K562 (cell line): ENCODE measurements around the gene NAPA. TPM values are rescaled to one million over a fixed set of nuclear protein-coding genes. Genes with fewer than 3 reads are reported as not detected.

Experiments
- CHD7 ChIP-seq: fragments of 200-600 bp; sonication (generic); IDR thresholded peaks from one replicate; pipeline ENCODE4 v1.6.1; 2012; ENCODE audit warnings: mild to moderate bottlenecking, low read depth, low read length, inconsistent platforms
- CXXC5 ChIP-seq: fragments of 250-450 bp; sonication (Bioruptor Pico); IDR thresholded peaks from 2 replicates; pipeline ENCODE4 v1.8.0; 2022; ENCODE audit warnings: inconsistent platforms, mild to moderate bottlenecking, moderate library complexity
- ETS1 ChIP-seq: conservative IDR thresholded peaks from 2 replicates; pipeline ENCODE4 v1.6.1; 2011; ENCODE audit warnings: low read depth, mild to moderate bottlenecking, low read length; ENCODE audit not compliant: control insufficient read depth
- PKNOX1 ChIP-seq: fragments of 450-650 bp; IDR thresholded peaks from 2 replicates; pipeline ENCODE4 v1.6.1; 2016
- XRCC3 ChIP-seq: fragments of 450-650 bp; IDR thresholded peaks from 2 replicates; pipeline ENCODE4 v1.6.1; 2017; ENCODE audit warnings: mild to moderate bottlenecking, moderate library complexity
- polyA plus RNA-seq, 8 experiments: library from polyadenylated mRNA; depleted of rRNA in 4 of 8; stranded (reverse) in 5 of 8; unstranded in 3 of 8; fragments of >200 nt; fragmentation: Nextera tagmentation in 2 of 8; fragmentation: Illumina TruSeq in 1 of 8; extraction: Ambion mirVana in 2 of 8; extraction: Trizol in 1 of 8; gene quantifications; 2 replicates each; pipeline versions ENCODE4 v1.2.1 to v1.2.3, GENCODE V29; 2011 to 2014; ENCODE audit warnings: inconsistent platforms in 1 of 8, missing spikeins in 1 of 8
- total RNA-seq, 7 experiments: library from RNA; depleted of rRNA in 6 of 7; stranded (reverse); fragments of >200 nt in 6 of 7; fragmentation: Illumina TruSeq in 2 of 7; extraction: Trizol in 2 of 7; gene quantifications; 2 replicates each; pipeline versions ENCODE4 v1.2.1 to v1.2.3, GENCODE V29; 2011 to 2021; ENCODE audit warnings: low replicate concordance in 1 of 7
- TF ChIP-seq, protein P1 (sequence below): fragments of 150-350 bp; conservative IDR thresholded peaks from 2 replicates; pipeline ENCODE4 v1.6.1; 2014; ENCODE audit warnings: low read length
- TF ChIP-seq, protein P2 (sequence below): fragments of 250-450 bp; sonication (Bioruptor Pico); IDR thresholded peaks from 2 replicates; pipeline ENCODE4 v1.5.0; 2021; ENCODE audit warnings: mild to moderate bottlenecking, borderline replicate concordance

NAPA gene
- total and polyA plus RNA-seq, 9 of the 15 experiments (the other 6 are each of a cell fraction or from before 2014, with no cell fraction given), result 5.4 to 98.6 (median 77.5) TPM

DNA sequence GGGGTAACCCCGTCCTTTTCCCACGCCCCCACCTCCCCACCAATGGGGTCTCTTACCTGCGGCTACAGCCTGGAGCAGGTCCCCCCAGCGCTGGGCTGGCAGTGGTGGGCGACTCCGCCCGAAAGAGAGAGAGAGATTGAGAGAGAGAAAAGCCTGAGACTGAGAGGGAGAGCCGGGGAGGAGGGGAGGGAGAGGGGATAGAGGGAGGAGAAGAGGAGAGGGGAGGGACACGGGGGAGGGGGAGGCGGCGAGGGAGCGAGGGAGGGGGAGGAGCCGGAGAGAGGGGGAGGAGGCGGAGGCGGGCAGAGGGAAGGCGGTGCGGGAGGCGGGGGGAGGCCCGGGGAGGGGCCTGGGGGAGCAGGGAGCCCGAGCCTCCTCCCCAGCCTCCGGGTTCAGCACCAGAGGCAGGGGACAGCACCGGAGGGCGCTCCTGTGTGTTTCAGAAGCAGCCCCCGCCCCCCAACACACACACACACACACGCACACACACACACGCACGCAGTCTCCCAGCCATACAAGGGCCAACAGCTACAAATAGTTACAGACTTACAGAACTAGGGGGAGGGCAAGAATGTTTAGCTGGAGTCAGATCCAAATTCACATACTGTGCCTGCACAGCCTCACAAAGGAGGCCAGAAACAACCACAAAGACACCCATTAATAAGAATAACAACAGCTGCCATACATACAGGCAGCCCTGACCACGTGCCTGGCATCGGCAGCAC lies 43.0 kb downstream of the NAPA start, which contains the start of gene SLC8A2 (continued):
- TF ChIP-seq ETS1 (peak; percentile 69; the same call in 1 of the 2 replicates), CXXC5 (peak; percentile 65), CHD7 (no peak), PKNOX1 (no peak), XRCC3 (no peak)
- TF ChIP-seq, protein P1, sequence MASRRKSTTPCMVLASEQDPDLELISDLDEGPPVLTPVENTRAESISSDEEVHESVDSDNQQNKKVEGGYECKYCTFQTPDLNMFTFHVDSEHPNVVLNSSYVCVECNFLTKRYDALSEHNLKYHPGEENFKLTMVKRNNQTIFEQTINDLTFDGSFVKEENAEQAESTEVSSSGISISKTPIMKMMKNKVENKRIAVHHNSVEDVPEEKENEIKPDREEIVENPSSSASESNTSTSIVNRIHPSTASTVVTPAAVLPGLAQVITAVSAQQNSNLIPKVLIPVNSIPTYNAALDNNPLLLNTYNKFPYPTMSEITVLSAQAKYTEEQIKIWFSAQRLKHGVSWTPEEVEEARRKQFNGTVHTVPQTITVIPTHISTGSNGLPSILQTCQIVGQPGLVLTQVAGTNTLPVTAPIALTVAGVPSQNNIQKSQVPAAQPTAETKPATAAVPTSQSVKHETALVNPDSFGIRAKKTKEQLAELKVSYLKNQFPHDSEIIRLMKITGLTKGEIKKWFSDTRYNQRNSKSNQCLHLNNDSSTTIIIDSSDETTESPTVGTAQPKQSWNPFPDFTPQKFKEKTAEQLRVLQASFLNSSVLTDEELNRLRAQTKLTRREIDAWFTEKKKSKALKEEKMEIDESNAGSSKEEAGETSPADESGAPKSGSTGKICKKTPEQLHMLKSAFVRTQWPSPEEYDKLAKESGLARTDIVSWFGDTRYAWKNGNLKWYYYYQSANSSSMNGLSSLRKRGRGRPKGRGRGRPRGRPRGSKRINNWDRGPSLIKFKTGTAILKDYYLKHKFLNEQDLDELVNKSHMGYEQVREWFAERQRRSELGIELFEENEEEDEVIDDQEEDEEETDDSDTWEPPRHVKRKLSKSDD, result no peak
- TF ChIP-seq, protein P2, sequence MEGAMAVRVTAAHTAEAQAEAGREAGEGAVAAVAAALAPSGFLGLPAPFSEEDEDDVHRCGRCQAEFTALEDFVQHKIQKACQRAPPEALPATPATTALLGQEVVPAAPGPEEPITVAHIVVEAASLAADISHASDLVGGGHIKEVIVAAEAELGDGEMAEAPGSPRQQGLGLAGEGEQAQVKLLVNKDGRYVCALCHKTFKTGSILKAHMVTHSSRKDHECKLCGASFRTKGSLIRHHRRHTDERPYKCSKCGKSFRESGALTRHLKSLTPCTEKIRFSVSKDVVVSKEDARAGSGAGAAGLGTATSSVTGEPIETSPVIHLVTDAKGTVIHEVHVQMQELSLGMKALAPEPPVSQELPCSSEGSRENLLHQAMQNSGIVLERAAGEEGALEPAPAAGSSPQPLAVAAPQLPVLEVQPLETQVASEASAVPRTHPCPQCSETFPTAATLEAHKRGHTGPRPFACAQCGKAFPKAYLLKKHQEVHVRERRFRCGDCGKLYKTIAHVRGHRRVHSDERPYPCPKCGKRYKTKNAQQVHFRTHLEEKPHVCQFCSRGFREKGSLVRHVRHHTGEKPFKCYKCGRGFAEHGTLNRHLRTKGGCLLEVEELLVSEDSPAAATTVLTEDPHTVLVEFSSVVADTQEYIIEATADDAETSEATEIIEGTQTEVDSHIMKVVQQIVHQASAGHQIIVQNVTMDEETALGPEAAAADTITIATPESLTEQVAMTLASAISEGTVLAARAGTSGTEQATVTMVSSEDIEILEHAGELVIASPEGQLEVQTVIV (CRISPR knock-in tag), result no peak
